Measurements from ENCODE around the gene TMEM203. TPM values are rescaled to one million over a fixed set of nuclear protein-coding genes. Genes with fewer than 3 reads are reported as not detected.
A peak's percentile ranks its signal among the peaks of the same experiment; 100 is the strongest.

Gene TMEM203
- total and polyA plus RNA-seq, 2 of the 13 experiments (the other 11 are each of a cell fraction or from before 2014, with no cell fraction given) = 23.4 to 36.7 TPM

DNA sequence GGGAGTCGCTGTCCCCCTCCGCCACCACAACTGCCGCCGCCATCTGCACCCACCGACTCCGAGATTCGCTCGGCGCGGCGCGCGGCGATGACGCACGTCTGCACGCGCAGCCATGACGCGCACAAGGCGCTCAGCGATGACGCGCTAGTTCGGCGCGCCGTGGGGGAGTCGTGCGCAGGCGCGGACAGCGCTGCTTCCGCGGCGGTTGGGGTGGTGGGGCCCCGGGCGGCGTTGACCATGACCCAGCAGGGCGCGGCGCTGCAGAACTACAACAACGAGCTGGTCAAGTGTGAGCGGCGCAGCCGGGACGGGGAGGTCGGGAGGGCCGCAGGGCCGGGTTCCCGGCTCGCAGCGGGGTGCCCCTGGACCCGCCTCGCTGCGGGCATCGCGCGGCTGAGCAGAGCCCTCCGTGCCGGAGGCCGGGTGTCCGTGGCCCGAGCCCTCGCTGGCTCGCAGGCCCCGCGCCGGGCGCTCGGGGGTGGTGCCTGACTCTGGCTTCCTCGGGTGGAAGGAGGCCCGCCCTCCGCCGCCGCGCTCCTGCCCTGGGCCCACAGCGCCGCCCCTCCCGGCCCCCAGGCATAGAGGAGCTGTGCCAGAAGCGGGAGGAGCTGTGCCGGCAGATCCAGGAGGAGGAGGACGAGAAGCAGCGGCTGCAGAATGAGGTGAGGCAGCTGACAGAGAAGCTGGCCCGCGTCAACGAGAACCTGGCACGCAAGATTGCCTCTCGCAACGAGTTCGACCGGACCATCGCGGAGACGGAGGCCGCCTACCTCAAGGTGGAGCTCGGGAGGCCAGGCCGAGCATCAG lies 16.8 kb downstream of the TMEM203 start, which contains the start of the genes ANAPC2 and SSNA1 (continued):
- peak; percentile 19; the same call in 1 of the 2 replicates for TF ChIP-seq ZNF503 (CRISPR knock-in tag; IDR thresholded peaks at IDR 0.05)
- no peak for TF ChIP-seq REL (CRISPR knock-in tag; conservative IDR thresholded peaks at IDR 0.05)
- peak; percentile 92 for TF ChIP-seq MYC (CRISPR knock-in tag; IDR thresholded peaks at IDR 0.05; ENCODE audit: borderline replicate concordance)
- TF ChIP-seq RFX3 (CRISPR knock-in tag; IDR thresholded peaks at IDR 0.05) = no peak
- TF ChIP-seq BHLHE40 (IDR thresholded peaks at IDR 0.05; ENCODE audit: low read length) = peak; percentile 93
- TF ChIP-seq, protein P1, sequence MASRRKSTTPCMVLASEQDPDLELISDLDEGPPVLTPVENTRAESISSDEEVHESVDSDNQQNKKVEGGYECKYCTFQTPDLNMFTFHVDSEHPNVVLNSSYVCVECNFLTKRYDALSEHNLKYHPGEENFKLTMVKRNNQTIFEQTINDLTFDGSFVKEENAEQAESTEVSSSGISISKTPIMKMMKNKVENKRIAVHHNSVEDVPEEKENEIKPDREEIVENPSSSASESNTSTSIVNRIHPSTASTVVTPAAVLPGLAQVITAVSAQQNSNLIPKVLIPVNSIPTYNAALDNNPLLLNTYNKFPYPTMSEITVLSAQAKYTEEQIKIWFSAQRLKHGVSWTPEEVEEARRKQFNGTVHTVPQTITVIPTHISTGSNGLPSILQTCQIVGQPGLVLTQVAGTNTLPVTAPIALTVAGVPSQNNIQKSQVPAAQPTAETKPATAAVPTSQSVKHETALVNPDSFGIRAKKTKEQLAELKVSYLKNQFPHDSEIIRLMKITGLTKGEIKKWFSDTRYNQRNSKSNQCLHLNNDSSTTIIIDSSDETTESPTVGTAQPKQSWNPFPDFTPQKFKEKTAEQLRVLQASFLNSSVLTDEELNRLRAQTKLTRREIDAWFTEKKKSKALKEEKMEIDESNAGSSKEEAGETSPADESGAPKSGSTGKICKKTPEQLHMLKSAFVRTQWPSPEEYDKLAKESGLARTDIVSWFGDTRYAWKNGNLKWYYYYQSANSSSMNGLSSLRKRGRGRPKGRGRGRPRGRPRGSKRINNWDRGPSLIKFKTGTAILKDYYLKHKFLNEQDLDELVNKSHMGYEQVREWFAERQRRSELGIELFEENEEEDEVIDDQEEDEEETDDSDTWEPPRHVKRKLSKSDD (CRISPR knock-in tag; IDR thresholded peaks at IDR 0.05; ENCODE audit: low read depth) = peak; percentile 98
- TF ChIP-seq ZNF780A (CRISPR knock-in tag; IDR thresholded peaks at IDR 0.05) = 0 out of 2 replicates have a peak, but pooled peaks have one; percentile 39
- TF ChIP-seq ZNF839 (CRISPR knock-in tag; IDR thresholded peaks at IDR 0.05; ENCODE audit: borderline replicate concordance) = 0 out of 2 replicates have a peak, but pooled peaks have one; percentile 29
- TF ChIP-seq CBX1 (IDR thresholded peaks at IDR 0.05; ENCODE audit: low read depth) = peak; percentile 80
- TF ChIP-seq, protein P2, sequence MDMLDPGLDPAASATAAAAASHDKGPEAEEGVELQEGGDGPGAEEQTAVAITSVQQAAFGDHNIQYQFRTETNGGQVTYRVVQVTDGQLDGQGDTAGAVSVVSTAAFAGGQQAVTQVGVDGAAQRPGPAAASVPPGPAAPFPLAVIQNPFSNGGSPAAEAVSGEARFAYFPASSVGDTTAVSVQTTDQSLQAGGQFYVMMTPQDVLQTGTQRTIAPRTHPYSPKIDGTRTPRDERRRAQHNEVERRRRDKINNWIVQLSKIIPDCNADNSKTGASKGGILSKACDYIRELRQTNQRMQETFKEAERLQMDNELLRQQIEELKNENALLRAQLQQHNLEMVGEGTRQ (IDR thresholded peaks at IDR 0.05; ENCODE audit: low read depth, low read length) = no peak
- TF ChIP-seq, protein P2 (CRISPR knock-in tag; IDR thresholded peaks at IDR 0.05; ENCODE audit: borderline replicate concordance) = no peak; the same call in 1 of the 2 replicates
- TF ChIP-seq PCBP1 (IDR thresholded peaks at IDR 0.05; ENCODE audit: borderline replicate concordance, low read depth, low read length) = 0 out of 2 replicates have a peak, but pooled peaks have one; percentile 49
- TF ChIP-seq MXD4 (CRISPR knock-in tag; IDR thresholded peaks at IDR 0.05) = peak; percentile 87
- TF ChIP-seq TGIF2 (CRISPR knock-in tag; IDR thresholded peaks at IDR 0.05) = peak; percentile 96
- no peak for TF ChIP-seq ZNF761 (CRISPR knock-in tag; conservative IDR thresholded peaks at IDR 0.05)
- TF ChIP-seq ZNF121 (CRISPR knock-in tag; IDR thresholded peaks at IDR 0.05) = no peak
- TF ChIP-seq RBM39 (IDR thresholded peaks at IDR 0.05; ENCODE audit: low read depth, low read length, poor library complexity, severe bottlenecking) = peak; percentile 45
- no peak for TF ChIP-seq NR2F6 (IDR thresholded peaks at IDR 0.05)
- peak; percentile 77 for TF ChIP-seq NR2F6 (CRISPR knock-in tag; IDR thresholded peaks at IDR 0.05)
- TF ChIP-seq, protein P3, sequence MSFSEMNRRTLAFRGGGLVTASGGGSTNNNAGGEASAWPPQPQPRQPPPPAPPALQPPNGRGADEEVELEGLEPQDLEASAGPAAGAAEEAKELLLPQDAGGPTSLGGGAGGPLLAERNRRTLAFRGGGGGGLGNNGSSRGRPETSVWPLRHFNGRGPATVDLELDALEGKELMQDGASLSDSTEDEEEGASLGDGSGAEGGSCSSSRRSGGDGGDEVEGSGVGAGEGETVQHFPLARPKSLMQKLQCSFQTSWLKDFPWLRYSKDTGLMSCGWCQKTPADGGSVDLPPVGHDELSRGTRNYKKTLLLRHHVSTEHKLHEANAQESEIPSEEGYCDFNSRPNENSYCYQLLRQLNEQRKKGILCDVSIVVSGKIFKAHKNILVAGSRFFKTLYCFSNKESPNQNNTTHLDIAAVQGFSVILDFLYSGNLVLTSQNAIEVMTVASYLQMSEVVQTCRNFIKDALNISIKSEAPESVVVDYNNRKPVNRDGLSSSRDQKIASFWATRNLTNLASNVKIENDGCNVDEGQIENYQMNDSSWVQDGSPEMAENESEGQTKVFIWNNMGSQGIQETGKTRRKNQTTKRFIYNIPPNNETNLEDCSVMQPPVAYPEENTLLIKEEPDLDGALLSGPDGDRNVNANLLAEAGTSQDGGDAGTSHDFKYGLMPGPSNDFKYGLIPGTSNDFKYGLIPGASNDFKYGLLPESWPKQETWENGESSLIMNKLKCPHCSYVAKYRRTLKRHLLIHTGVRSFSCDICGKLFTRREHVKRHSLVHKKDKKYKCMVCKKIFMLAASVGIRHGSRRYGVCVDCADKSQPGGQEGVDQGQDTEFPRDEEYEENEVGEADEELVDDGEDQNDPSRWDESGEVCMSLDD (CRISPR knock-in tag; IDR thresholded peaks at IDR 0.05; ENCODE audit: borderline replicate concordance) = no peak
